ENCODE data around the gene PSME2. TPM values are rescaled to one million over a fixed set of nuclear protein-coding genes. Genes with fewer than 3 reads are reported as not detected.
"Not testable (repeated sequence)": the region's sequence is repeated elsewhere in the genome, so short reads cannot be mapped to it uniquely, and the experiment has no call there.

PSME2 gene
- total RNA-seq, 8 experiments from 2014 or later: 77.2 to 504 (median 129) TPM

GRCh38 chr14:24105609-24106239, 40.7 kb downstream of the PSME2 start:
- ATAC-seq (replicated peaks in 6 of 8); H3K4me1 ChIP-seq (replicated peaks in 1 of 2); in situ Hi-C loops (cut with MboI; ENCODE audit: low pct_unique_long_range_greater_than_20kb in 2 of 9, low sequenced_read_pairs in 9 of 9, unreplicated experiment in 9 of 9); H3K4me3 ChIP-seq; H3K27ac ChIP-seq: not testable (repeated sequence)
- WGBS, 10 experiments: 80 to 100% (median 92%) methylated on average over 1 to 8 of the region's 8 CpGs; no CpG with 5 or more reads in 2 of the 10 experiments

GRCh38 chr14:24103451-24103850, 43.0 kb downstream of the PSME2 start:
- no peak for ATAC-seq (replicated peaks in 6 of 8)
- in situ Hi-C loops (cut with MboI; ENCODE audit: low pct_unique_long_range_greater_than_20kb in 2 of 9, low sequenced_read_pairs in 9 of 9, unreplicated experiment in 9 of 9): no loop called here
- Histone ChIP-seq H3K4me1 (replicated peaks in 1 of 2) (no peaks in the 10 kb centered on the region), H3K4me3 (no peak overlapping the region), H3K27ac (no peak overlapping the region)
- 71 to 100% (median 87%) methylated on average over 1 to 7 of the region's 13 CpGs; no CpG with 5 or more reads in 6 of the 10 experiments for WGBS, 10 experiments

- Histone ChIP-seq H3K4me3 (no peak overlapping the region), H3K4me1 (replicated peaks in 1 of 2) (no peaks in the 10 kb centered on the region), H3K27ac (no peak overlapping the region)
- 70 to 100% (median 85%) methylated on average over 1 to 3 of the region's 7 CpGs; no CpG with 5 or more reads in 4 of the 10 experiments for WGBS, 10 experiments
- no peak for ATAC-seq (replicated peaks in 6 of 8)
- in situ Hi-C loops (cut with MboI; ENCODE audit: low pct_unique_long_range_greater_than_20kb in 2 of 9, low sequenced_read_pairs in 9 of 9, unreplicated experiment in 9 of 9): no loop called here
Measured at GRCh38 chr14:24102357-24103048, 43.9 kb downstream of the PSME2 start.

GRCh38 chr14:24100982-24101494, 45.4 kb downstream of the PSME2 start:
- no peak for ATAC-seq (replicated peaks in 6 of 8)
- whole genome bisulfite sequencing, 10 experiments: 77 to 100% (median 87%) methylated on average over 1 to 3 of the region's 3 CpGs; no CpG with 5 or more reads in 7 of the 10 experiments

GRCh38 chr14:24100197-24100981, 46.0 kb downstream of the PSME2 start:
- no peak overlapping the region for H3K4me3 ChIP-seq
- in situ Hi-C loops (cut with MboI; ENCODE audit: low pct_unique_long_range_greater_than_20kb in 2 of 9, low sequenced_read_pairs in 9 of 9, unreplicated experiment in 9 of 9): no loop called here

More at GRCh38 chr14:24100982-24101494, 45.4 kb downstream of the PSME2 start:
- Histone ChIP-seq H3K4me3 (no peak overlapping the region), H3K4me1 (replicated peaks in 1 of 2) (peaks cover 0 to under 1% of the 10 kb centered on the region in 2 donors), H3K27ac (no peak overlapping the region)
- in situ Hi-C loops (cut with MboI; ENCODE audit: low pct_unique_long_range_greater_than_20kb in 2 of 9, low sequenced_read_pairs in 9 of 9, unreplicated experiment in 9 of 9): no loop called here

GRCh38 chr14:24098927-24099813, 47.2 kb downstream of the PSME2 start:
- 76 to 100% (median 92%) methylated on average over 1 to 5 of the region's 17 CpGs; no CpG with 5 or more reads in 5 of the 10 experiments for WGBS, 10 experiments
- in situ Hi-C loops (cut with MboI; ENCODE audit: low pct_unique_long_range_greater_than_20kb in 2 of 9, low sequenced_read_pairs in 9 of 9, unreplicated experiment in 9 of 9): no loop called here
- ATAC-seq (replicated peaks in 6 of 8): no peak
- Histone ChIP-seq H3K4me1 (replicated peaks in 1 of 2) (peaks cover 10 to 11% of the 10 kb centered on the region in 2 donors), H3K27ac (no peak overlapping the region), H3K4me3 (no peak overlapping the region)

More at GRCh38 chr14:24100197-24100981, 46.0 kb downstream of the PSME2 start:
- Histone ChIP-seq H3K4me1 (replicated peaks in 1 of 2) (peaks cover 6 to 7% of the 10 kb centered on the region in 2 donors), H3K27ac (no peak overlapping the region)
- no peak for ATAC-seq (replicated peaks in 6 of 8)
- 50 to 100% (median 72%) methylated on average over 1 to 3 of the region's 4 CpGs; no CpG with 5 or more reads in 3 of the 10 experiments for WGBS, 10 experiments

- Histone ChIP-seq H3K4me1 (replicated peaks in 1 of 2) (peaks cover 15% of the 10 kb centered on the region in 2 donors), H3K27ac (no peak overlapping the region), H3K4me3 (no peak overlapping the region)
- 88 to 100% (median 90%) methylated on average over 1 to 13 of the region's 16 CpGs; no CpG with 5 or more reads in 5 of the 10 experiments for WGBS, 10 experiments
- no peak for ATAC-seq (replicated peaks in 6 of 8)
- in situ Hi-C loops (cut with MboI; ENCODE audit: low pct_unique_long_range_greater_than_20kb in 2 of 9, low sequenced_read_pairs in 9 of 9, unreplicated experiment in 9 of 9): no loop called here
Measured at GRCh38 chr14:24098229-24098926, 48.0 kb downstream of the PSME2 start.

- no peak for ATAC-seq (replicated peaks in 6 of 8)
- Histone ChIP-seq H3K27ac (no peak overlapping the region), H3K4me3 (no peak overlapping the region), H3K4me1 (replicated peaks in 1 of 2) (peaks cover 16 to 17% of the 10 kb centered on the region in 2 donors)
- 90 to 100% (median 96%) methylated on average over 1 to 4 of the region's 8 CpGs; no CpG with 5 or more reads in 5 of the 10 experiments for WGBS, 10 experiments
- in situ Hi-C loops (cut with MboI; ENCODE audit: low pct_unique_long_range_greater_than_20kb in 2 of 9, low sequenced_read_pairs in 9 of 9, unreplicated experiment in 9 of 9): no loop called here
Measured at GRCh38 chr14:24096545-24097181, 49.7 kb downstream of the PSME2 start.

- WGBS, 10 experiments: 0 to 60% (median 44%) methylated on average over 1 to 6 of the region's 12 CpGs; no CpG with 5 or more reads in 3 of the 10 experiments
Measured at GRCh38 chr14:24095271-24096068, 50.9 kb downstream of the PSME2 start.

GRCh38 chr14:24094841-24095270, 51.6 kb downstream of the PSME2 start:
- H3K4me3 ChIP-seq: peak overlapping the region; percentile 47 to 88 (median 66)
- in situ Hi-C loops (cut with MboI; ENCODE audit: low pct_unique_long_range_greater_than_20kb in 2 of 9, low sequenced_read_pairs in 9 of 9, unreplicated experiment in 9 of 9): no loop called here
- H3K27ac ChIP-seq: peak overlapping the region; percentile 90 to 94
- WGBS, 10 experiments: 0 to 12% (median 0%) methylated on average over 1 to 8 of the region's 14 CpGs; no CpG with 5 or more reads in 5 of the 10 experiments
- H3K4me1 ChIP-seq (replicated peaks in 1 of 2): peaks cover 19 to 24% of the 10 kb centered on the region in 2 donors
- peak in 2 of 8 experiments; percentile 0 for ATAC-seq (replicated peaks in 6 of 8)

More at GRCh38 chr14:24095271-24096068, 50.9 kb downstream of the PSME2 start:
- H3K4me1 ChIP-seq (replicated peaks in 1 of 2): peaks cover 16 to 20% of the 10 kb centered on the region in 2 donors
- peak overlapping the region; percentile 90 to 94 for H3K27ac ChIP-seq
- in situ Hi-C loops (cut with MboI; ENCODE audit: low pct_unique_long_range_greater_than_20kb in 2 of 9, low sequenced_read_pairs in 9 of 9, unreplicated experiment in 9 of 9): no loop called here
- peak overlapping the region; percentile 47 to 88 (median 66) for H3K4me3 ChIP-seq
- ATAC-seq (replicated peaks in 6 of 8): peak; percentile 2 to 38 (median 16)
